HCT116 (cell line): ENCODE measurements around the gene NAA50. TPM values are rescaled to one million over a fixed set of nuclear protein-coding genes. Genes with fewer than 3 reads are reported as not detected.

Source experiments
- ATAC-seq: fragments of 200-7000 bp; cut with Tn5 transposase; 2 replicates; pipeline ENCODE4 v1.9.1; 2020; ENCODE audit warnings: mild to moderate bottlenecking, moderate library complexity
- BruUV-seq: library from RNA; stranded (reverse); fragments of 400-500 nt; replicated peaks from 2 replicates; lab custom pipeline; 2021; lab: Mats Ljungman, UMichigan
- CTCF ChIA-PET: fragments of 300-600 bp; sonication (Branson Sonifier 250); formaldehyde crosslinking; loops from one replicate; lab custom pipeline; 2021; ENCODE audit warnings: antibody characterized with exemption; lab: Charles Lee
- POLR2A ChIA-PET: fragments of 300-600, 350-600 bp; sonication (Branson Sonifier 250); formaldehyde crosslinking; loops from one replicate; lab custom pipeline; 2021; ENCODE audit warnings: antibody characterized with exemption; lab: Charles Lee
- RAD21 ChIA-PET, 2 experiments: fragments of 300-600 bp; sonication (Branson Sonifier 250); formaldehyde crosslinking; loops; one replicate each; lab custom pipeline; 2023; ENCODE audit warnings: low total read pairs in 2 of 2; ENCODE audit not compliant: uncharacterized antibody in 2 of 2, unreplicated experiment in 2 of 2, low non-redundant PET in 1 of 2; lab: Charles Lee
- DNase-seq: peaks from one replicate; pipeline ENCODE4 v3.0.0-alpha.2; 2010; ENCODE audit warnings: low read depth, low spot score
- H2AFZ ChIP-seq: fragments of 200-600 bp; shearing (Covaris generic), sonication (generic); 2 replicates; pipeline ENCODE4 v1.6.1; 2017; ENCODE audit warnings: low read depth, mixed run types, mixed read lengths, antibody characterized with exemption, low read length; ENCODE audit not compliant: poor library complexity, severe bottlenecking
- H3K27ac ChIP-seq: 2 replicates; pipeline ENCODE4 v1.5.1; 2012; ENCODE audit warnings: low read depth, low read length
- H3K27me3 ChIP-seq: fragments of 200-600 bp; sonication (generic); 2 replicates; pipeline ENCODE4 v1.6.1; 2016; ENCODE audit warnings: mixed run types, low read length, mixed read lengths; ENCODE audit not compliant: insufficient read depth
- H3K36me3 ChIP-seq, 2 experiments: fragments of 200-500 bp in 1 of 2; fragments of 200-600 bp in 1 of 2; sonication (Bioruptor generic) in 1 of 2; sonication (generic) in 1 of 2; 2 replicates each; pipeline versions ENCODE4 v1.5.1 to v1.6.1; 2014 to 2016; ENCODE audit warnings: low read length in 2 of 2, inconsistent platforms in 1 of 2, mixed read lengths in 1 of 2, mixed run types in 1 of 2; ENCODE audit not compliant: insufficient read depth in 2 of 2, control insufficient read depth in 1 of 2
- H3K4me1 ChIP-seq, 2 experiments: fragments of 200-600 bp in 1 of 2; sonication (generic) in 1 of 2; 2 replicates each; pipeline versions ENCODE4 v1.5.1 to v1.6.1; 2012 to 2017; ENCODE audit warnings: low read length in 2 of 2, inconsistent platforms in 1 of 2, mild to moderate bottlenecking in 1 of 2, mixed read lengths in 1 of 2, mixed run types in 1 of 2, moderate library complexity in 1 of 2; ENCODE audit not compliant: insufficient read depth in 2 of 2, control insufficient read depth in 1 of 2
- H3K4me2 ChIP-seq: fragments of 200-600 bp; sonication (generic); 2 replicates; pipeline ENCODE4 v1.6.1; 2017; ENCODE audit warnings: mixed run types, low read length, mixed read lengths
- H3K4me3 ChIP-seq, 2 experiments: fragments of 200-600 bp in 1 of 2; sonication (generic) in 1 of 2; replicated peaks in 1 of 2; 2 replicates each; pipeline ENCODE4 v1.5.1; 2011 to 2016; ENCODE audit warnings: low read length in 2 of 2, control low read depth in 1 of 2, low read depth in 1 of 2, mild to moderate bottlenecking in 1 of 2, mixed read lengths in 1 of 2, mixed run types in 1 of 2
- H3K79me2 ChIP-seq: fragments of 200-600 bp; sonication (generic); 2 replicates; pipeline ENCODE4 v1.6.1; 2017; ENCODE audit warnings: mild to moderate bottlenecking, mixed run types, low read length, moderate library complexity, mixed read lengths; ENCODE audit not compliant: insufficient read depth
- H3K9ac ChIP-seq: fragments of 200-600 bp; sonication (generic); 2 replicates; pipeline ENCODE4 v1.6.1; 2016; ENCODE audit warnings: low read length, mixed read lengths
- H3K9me2 ChIP-seq: fragments of 200-600 bp; sonication (generic), shearing (Covaris generic); 2 replicates; pipeline ENCODE4 v1.6.1; 2017; ENCODE audit warnings: mixed run types, mild to moderate bottlenecking, moderate library complexity; ENCODE audit not compliant: insufficient read depth
- H3K9me3 ChIP-seq, 2 experiments: fragments of 200-500 bp in 1 of 2; fragments of 200-600 bp in 1 of 2; sonication (Bioruptor generic) in 1 of 2; sonication (generic) in 1 of 2; 2 replicates each; pipeline ENCODE4 v1.6.1; 2014 to 2017; ENCODE audit warnings: low read length in 2 of 2, mixed read lengths in 2 of 2, inconsistent platforms in 1 of 2, low read depth in 1 of 2, mild to moderate bottlenecking in 1 of 2, mixed run types in 1 of 2, moderate library complexity in 1 of 2; ENCODE audit not compliant: control insufficient read depth in 1 of 2, insufficient read depth in 1 of 2
- H4K20me1 ChIP-seq: fragments of 200-600 bp; sonication (generic), shearing (Covaris generic); 2 replicates; pipeline ENCODE4 v1.6.1; 2017; ENCODE audit warnings: mixed run types, mild to moderate bottlenecking, moderate library complexity; ENCODE audit not compliant: insufficient read depth
- ATF3 ChIP-seq: IDR thresholded peaks from 2 replicates; pipeline ENCODE4 v1.6.1; 2012
- CBX3 ChIP-seq: IDR thresholded peaks from 2 replicates; pipeline ENCODE4 v1.6.1; 2012; ENCODE audit warnings: low read depth
- CEBPB ChIP-seq: IDR thresholded peaks from 2 replicates; pipeline ENCODE4 v1.6.1; 2012; ENCODE audit warnings: low read depth
- EGR1 ChIP-seq: IDR thresholded peaks from 2 replicates; pipeline ENCODE4 v1.6.1; 2012; ENCODE audit warnings: low read depth
- ELF1 ChIP-seq: IDR thresholded peaks from 2 replicates; pipeline ENCODE4 v1.6.1; 2012; ENCODE audit warnings: low read depth, borderline replicate concordance
- EZH2 ChIP-seq: fragments of 200-600 bp; sonication (generic); IDR thresholded peaks from 2 replicates; pipeline ENCODE4 v1.6.1; 2017; ENCODE audit warnings: antibody characterized with exemption, mixed run types
- EZH2phosphoT487 ChIP-seq: fragments of 200-600 bp; IDR thresholded peaks from 2 replicates; pipeline ENCODE4 v1.6.1; 2018; ENCODE audit warnings: antibody characterized with exemption, borderline replicate concordance
- MAX ChIP-seq: IDR thresholded peaks from 2 replicates; pipeline ENCODE4 v1.6.1; 2012
- POLR2A ChIP-seq: IDR thresholded peaks from 2 replicates; pipeline ENCODE4 v1.7.0; 2011; ENCODE audit warnings: borderline replicate concordance; ENCODE audit not compliant: insufficient read depth, insufficient read length; ENCODE audit errors: extremely low read depth
- RAD21 ChIP-seq: IDR thresholded peaks from 2 replicates; pipeline ENCODE4 v1.6.1; 2012; ENCODE audit warnings: low read depth, mild to moderate bottlenecking
- REST ChIP-seq: IDR thresholded peaks from 2 replicates; pipeline ENCODE4 v1.6.1; 2012; ENCODE audit warnings: low read depth
- SIN3A ChIP-seq: IDR thresholded peaks from 2 replicates; pipeline ENCODE4 v1.6.1; 2012; ENCODE audit warnings: low read depth
- SRF ChIP-seq: IDR thresholded peaks from 2 replicates; pipeline ENCODE4 v1.6.1; 2012; ENCODE audit warnings: low read depth
- TCF7L2 ChIP-seq: IDR thresholded peaks from 2 replicates; pipeline ENCODE4 v1.7.0; 2011; ENCODE audit warnings: borderline replicate concordance, inconsistent platforms; ENCODE audit not compliant: insufficient read depth, insufficient read length; ENCODE audit errors: extremely low read depth
- ZBTB33 ChIP-seq: IDR thresholded peaks from 2 replicates; pipeline ENCODE4 v1.6.1; 2011; ENCODE audit warnings: mild to moderate bottlenecking, low read length, moderate library complexity; ENCODE audit not compliant: insufficient replicate concordance; ENCODE audit errors: extremely low read depth
- ZFX ChIP-seq: fragments of 450-650 bp; IDR thresholded peaks from 2 replicates; pipeline ENCODE4 v1.6.1; 2017
- ZNF274 ChIP-seq: fragments of 200-500 bp; sonication (Bioruptor generic); IDR thresholded peaks from 2 replicates; pipeline ENCODE4 v1.6.1; 2014; ENCODE audit warnings: mild to moderate bottlenecking, low read depth, low read length, inconsistent platforms
- intact Hi-C: fragments of 100-400 bp; cut with micrococcal nuclease; formaldehyde crosslinking; loops from 2 replicates; pipeline ENCODE4 v1.10.0; 2022
- total RNA-seq: library from RNA; stranded (reverse); gene quantifications from one replicate; pipeline ENCODE4 v1.2.1, GENCODE V29; 2021; ENCODE audit not compliant: unreplicated experiment

NAA50 gene
- total RNA-seq, 1 experiment from 2014 or later: 233 TPM

GRCh38 chr3:113728661-113729060 is 17.4 kb downstream of the NAA50 start:
- Histone ChIP-seq H3K79me2 (peaks cover 100% of the 10 kb centered on the region), H3K9ac (no peak overlapping the region), H3K36me3 (peaks cover 3 to 10% of the 10 kb centered on the region in 2 experiments; a peak in 3 of 4 replicates), H3K9me2 (no peaks in the 10 kb centered on the region), H3K9me3 (no peaks in the 10 kb centered on the region), H2AFZ (no peak overlapping the region), H3K4me2 (no peak overlapping the region), H3K4me1 (no peaks in the 10 kb centered on the region), H3K27ac (no peak overlapping the region), H3K27me3 (no peaks in the 10 kb centered on the region), H4K20me1 (peaks cover 42% of the 10 kb centered on the region; the same call in 1 of the 2 replicates), H3K4me3 (no peak overlapping the region)
- intact Hi-C loops: no loop called here
- ChIA-PET CTCF (no interaction called here), RAD21 (no interaction called here), POLR2A (no interaction called here)
- TF ChIP-seq EGR1: no peak
- no peak for ATAC-seq
- no peak for DNase-seq
- no TSS peak for BruUV-seq

GRCh38 chr3:113721636-113722035 is 24.4 kb downstream of the NAA50 start:
- Histone ChIP-seq H3K9me3 (no peaks in the 10 kb centered on the region), H4K20me1 (peaks cover 32% of the 10 kb centered on the region), H3K9ac (no peak overlapping the region), H3K4me1 (no peaks in the 10 kb centered on the region), H3K36me3 (peaks cover 32 to 51% of the 10 kb centered on the region in 2 experiments), H3K9me2 (no peaks in the 10 kb centered on the region), H3K27ac (no peak overlapping the region), H3K4me2 (no peak overlapping the region), H3K27me3 (no peaks in the 10 kb centered on the region), H3K4me3 (no peak overlapping the region), H2AFZ (no peak overlapping the region), H3K79me2 (peaks cover 54% of the 10 kb centered on the region)
- intact Hi-C loops: no loop called here
- ATAC-seq: no peak
- RAD21 ChIA-PET: no interaction called here
- CTCF ChIA-PET: no interaction called here
- POLR2A ChIA-PET: no interaction called here
- DNase-seq: no peak
- no TSS peak for BruUV-seq
- TF ChIP-seq ZNF274 (no peak), ZFX (no peak), SIN3A (no peak), POLR2A (no peak), ELF1 (no peak), EZH2phosphoT487 (no peak), ATF3 (no peak), SRF (no peak), ZBTB33 (no peak), EZH2 (no peak), MAX (no peak), TCF7L2 (no peak), CEBPB (no peak), REST (no peak), RAD21 (no peak), CBX3 (no peak), EGR1 (no peak)
